ENCODE measurements around the gene KRTAP16-1. TPM values are rescaled to one million over a fixed set of nuclear protein-coding genes. Genes with fewer than 3 reads are reported as not detected.

KRTAP16-1 gene
- total and polyA plus RNA-seq, 2 of the 8 experiments (the other 6 are each of a cell fraction or from before 2014, with no cell fraction given): not detected

DNA sequence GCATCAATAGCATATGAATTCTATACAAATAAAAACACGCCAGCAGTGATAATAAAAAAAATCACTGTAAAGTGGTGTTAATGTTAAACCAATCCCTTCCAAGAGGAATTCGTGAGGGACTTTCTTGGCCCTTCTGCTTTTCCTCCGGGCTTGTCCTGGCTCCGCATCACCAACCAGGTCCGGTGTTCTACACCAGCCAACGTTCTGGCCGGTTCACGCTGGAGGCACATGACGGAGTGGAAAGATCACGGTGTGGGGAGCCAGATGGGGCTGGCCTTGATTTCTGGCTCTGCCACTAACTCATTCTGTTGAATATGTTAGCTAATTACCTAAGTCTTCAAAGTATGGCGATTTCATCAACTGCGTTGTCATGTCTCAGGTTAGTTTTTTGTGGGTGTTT, 5.0 kb downstream of the KRTAP16-1 start:
- no peak overlapping the region for H4K5ac ChIP-seq (ENCODE audit: insufficient read length, low read depth, low read length)
- H3K56ac ChIP-seq (replicated peaks; ENCODE audit: insufficient read length, low read depth, low read length): no peak overlapping the region
- FAIRE-seq (no peak), DNase-seq (ENCODE audit: low read depth in 1 of 2, low spot score in 2 of 2) (no peak)
- H2BK15ac ChIP-seq (ENCODE audit: low read length): no peak overlapping the region
- H3K23me2 ChIP-seq (ENCODE audit: low read depth, low read length): no peaks in the 10 kb centered on the region; the same call in 1 of the 2 replicates
- H4K8ac ChIP-seq (ENCODE audit: extremely low read depth, insufficient read depth, low read length): no peak overlapping the region
- no peak overlapping the region for H3K23ac ChIP-seq (ENCODE audit: insufficient read length)
- H2AK5ac ChIP-seq (ENCODE audit: low read depth, low read length): no peak overlapping the region
- H3K79me1 ChIP-seq (ENCODE audit: low read depth, low read length): no peaks in the 10 kb centered on the region
- TF ChIP-seq BACH1 (IDR thresholded peaks at IDR 0.05; ENCODE audit: low read length) (no peak), TEAD4 (IDR thresholded peaks at IDR 0.05; ENCODE audit: low read depth, low read length) (no peak), KDM1A (IDR thresholded peaks at IDR 0.05; ENCODE audit: borderline replicate concordance, low read length) (no peak), YY1 (IDR thresholded peaks at IDR 0.05; ENCODE audit: low read depth, low read length) (no peak), POLR2A (IDR thresholded peaks at IDR 0.05; ENCODE audit: control extremely low read depth in 1 of 2, low read depth in 2 of 2, low read length in 2 of 2) (no peak), GABPA (IDR thresholded peaks at IDR 0.05; ENCODE audit: borderline replicate concordance, insufficient read depth, low read length) (no peak), TAF7 (optimal IDR thresholded peaks at IDR 0.05; ENCODE audit: borderline replicate concordance, low read depth, low read length) (no peak)
- no peak overlapping the region for H2BK120ac ChIP-seq (replicated peaks; ENCODE audit: low read depth, low read length)
- ChIA-PET CTCF (ENCODE audit: partially characterized antibody) (interaction anchor here (1.3 kb wide), 1 partner anchor 18 kb away, joined by 4 read pairs; no protein-coding TSS in a partner anchor), POLR2A (ENCODE audit: partially characterized antibody) (no interaction called here)
- no peak overlapping the region for H3K4ac ChIP-seq (replicated peaks; ENCODE audit: insufficient read length, low read depth, low read length)
- H3K27ac ChIP-seq (ENCODE audit: low read depth, low read length): no peak overlapping the region
- no peaks in the 10 kb centered on the region for H3K9me3 ChIP-seq (ENCODE audit: insufficient read depth in 2 of 2, low read depth in 1 of 2, low read length in 1 of 2)
- H2BK20ac ChIP-seq (ENCODE audit: low read length): no peak overlapping the region
- 85% methylated on average over 12 of the region's 12 CpGs; no CpG with 5 or more reads in 1 of the 2 experiments for WGBS, 2 experiments (ENCODE audit: extremely low coverage in 1 of 2, insufficient coverage in 1 of 2, insufficient read length in 1 of 2, insufficient replicate concordance in 2 of 2, low coverage in 1 of 2, low lambda C conversion rate in 2 of 2, missing lambda C conversion rate in 1 of 2)
- no peaks in the 10 kb centered on the region; a peak in 2 of 7 replicates for H3K27me3 ChIP-seq (replicated peaks in 1 of 4; ENCODE audit: control insufficient read depth in 3 of 4, extremely low read depth in 1 of 4, insufficient read depth in 3 of 4, low read length in 3 of 4)
- no peak overlapping the region for H3K14ac ChIP-seq (ENCODE audit: insufficient read length)
- no peak overlapping the region for H3K4me2 ChIP-seq (ENCODE audit: insufficient read depth in 1 of 2, low read depth in 2 of 2, low read length in 2 of 2)
- H2BK5ac ChIP-seq (ENCODE audit: low read depth, low read length): no peak overlapping the region
- no peak overlapping the region for H4K91ac ChIP-seq (replicated peaks; ENCODE audit: insufficient read length, low read length)
- no peak overlapping the region for H3K4me3 ChIP-seq (ENCODE audit: extremely low read depth in 1 of 4, insufficient read depth in 2 of 4, low read depth in 3 of 4, low read length in 4 of 4)
- no peak overlapping the region for H3K18ac ChIP-seq (ENCODE audit: extremely low read depth, low read length)
- no peak overlapping the region for H3K9ac ChIP-seq (replicated peaks in 1 of 4; ENCODE audit: extremely low read depth in 1 of 4, low read depth in 3 of 4, low read length in 3 of 4)
- no peak overlapping the region for H2AFZ ChIP-seq (ENCODE audit: low read length)
- no peaks in the 10 kb centered on the region for H3K36me3 ChIP-seq (ENCODE audit: control insufficient read depth in 2 of 4, insufficient read depth in 4 of 4, low read length in 3 of 4)
- no peaks in the 10 kb centered on the region for H3K79me2 ChIP-seq (ENCODE audit: control insufficient read depth in 1 of 2, insufficient read depth in 2 of 2, low read length in 2 of 2)
- H3K4me1 ChIP-seq (replicated peaks in 1 of 4; ENCODE audit: control insufficient read depth in 3 of 4, insufficient read depth in 4 of 4, low read length in 3 of 4): no peaks in the 10 kb centered on the region; a peak in 2 of 7 replicates
- H2BK12ac ChIP-seq (ENCODE audit: low read depth, low read length): no peak overlapping the region
- no peaks in the 10 kb centered on the region for H4K20me1 ChIP-seq (replicated peaks in 1 of 2; ENCODE audit: control insufficient read depth in 1 of 2, insufficient read depth in 2 of 2, low read length in 2 of 2)
